Right lobe of liver (tissue), 6 donors: Measurements from ENCODE around the gene CARD16. TPM values are rescaled to one million over a fixed set of nuclear protein-coding genes. Genes with fewer than 3 reads are reported as not detected.
"Not testable (repeated sequence)": the region's sequence is repeated elsewhere in the genome, so short reads cannot be mapped to it uniquely, and the experiment has no call there.

Experiments used
- ATAC-seq, 4 donors: fragments of 200-7000 bp; cut with Tn5 transposase; one replicate each; pipeline ENCODE4 v1.9.1; 2020; ENCODE audit warnings: mild to moderate bottlenecking in 4 of 4, moderate library complexity in 4 of 4
- DNase-seq, 3 donors: peaks; one replicate each; pipeline ENCODE4 v3.0.0-alpha.2; 2020
- H3K27ac ChIP-seq, 3 donors: fragments of 200-600 bp; one replicate each; pipeline ENCODE4 v1.8.0; 2022
- H3K27me3 ChIP-seq, 2 donors: fragments of 200-600 bp; one replicate each; pipeline ENCODE4 v1.8.0; 2022
- H3K36me3 ChIP-seq, 4 donors: fragments of 200-600 bp; sonication (generic) in 1 of 4; one replicate each; pipeline versions ENCODE4 v1.5.1 to v1.8.0; 2017 to 2022; ENCODE audit warnings: control low read depth in 1 of 4
- H3K4me1 ChIP-seq, 4 donors: fragments of 200-600 bp; sonication (generic) in 1 of 4; one replicate each; pipeline versions ENCODE4 v1.5.1 to v1.8.0; 2017 to 2022; ENCODE audit warnings: control low read depth in 1 of 4
- H3K4me3 ChIP-seq, 3 donors: fragments of 200-600 bp; one replicate each; pipeline ENCODE4 v1.8.0; 2022
- H3K9me3 ChIP-seq, 4 donors: fragments of 200-600 bp; sonication (generic) in 1 of 4; one replicate each; pipeline versions ENCODE4 v1.5.1 to v1.8.0; 2017 to 2022; ENCODE audit warnings: control low read depth in 1 of 4
- POLR2A ChIP-seq: fragments of 450-650 bp; IDR thresholded peaks from one replicate; pipeline ENCODE4 v1.6.1; 2017; ENCODE audit warnings: antibody characterized with exemption, mild to moderate bottlenecking
- WGBS: methylation state at CpG from one replicate; pipeline ENCODE4 v1.1.6; 2018; ENCODE audit warnings: low coverage, low lambda C conversion rate; ENCODE audit not compliant: insufficient coverage; ENCODE audit errors: missing lambda C conversion rate; 5-methylcytosine and 5-hydroxymethylcytosine counted together
- intact Hi-C, 2 donors: fragments of 100-400 bp; cut with DNase I; formaldehyde crosslinking; loops; one replicate each; pipeline versions ENCODE4 v1.11.2 to v1.14.1; 2022
- total RNA-seq, 6 experiments: library from RNA; depleted of rRNA in 2 of 6; stranded (reverse); fragments of >200 nt in 2 of 6; fragmentation: NEBNext Ultra II Directional in 3 of 6; extraction: Animal tissue kit (Norgen Biotek cat#: 25700) in 3 of 6; gene quantifications; one replicate each; pipeline versions ENCODE4 v1.1.0 to v1.2.4, GENCODE V29; 2016 to 2023
- TF ChIP-seq, protein P1 (sequence below), 4 donors: fragments of 200-600 bp in 3 of 4; fragments of 450-650 bp in 1 of 4; IDR thresholded peaks; one replicate each; pipeline versions ENCODE4 v1.5.1 to v1.8.0; 2016 to 2022; ENCODE audit warnings: antibody characterized with exemption in 4 of 4, mild to moderate bottlenecking in 2 of 4
- donor health status: DM: no; HTN: yes; CAD: no.
- donor health status: DM: no; HTN: no; CAD: no.
- donor health status: DM: no; HTN: no; CAD: no.
- donor health status: DM: no; HTN: yes; CAD: no.
- donor health status: DM: no; HTN: yes; CAD: no.

CARD16 gene
- total RNA-seq, 6 experiments from 2014 or later, result 1.8 to 12.8 (median 7.1) TPM

DNA sequence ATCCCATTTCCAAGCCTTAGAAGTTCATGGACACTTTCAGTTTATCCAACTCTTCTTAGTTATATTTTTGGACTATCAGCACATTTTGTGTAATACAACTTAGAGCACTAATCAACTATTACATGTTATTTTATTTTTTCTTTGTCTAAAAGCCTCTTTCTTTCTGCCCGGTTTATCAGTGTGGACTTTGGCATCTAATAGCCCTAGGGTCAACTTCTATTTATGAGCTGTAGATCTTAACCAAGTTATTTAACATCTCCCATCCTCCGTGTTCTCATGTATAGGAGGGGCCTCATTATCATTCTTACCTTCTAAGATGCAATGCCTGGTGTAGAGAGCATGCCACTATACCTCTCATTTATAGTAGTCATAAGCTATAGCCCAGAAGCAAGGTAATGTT is 4.4 kb downstream of the CARD16 start:
- H3K36me3 ChIP-seq, result no peaks in the 10 kb centered on the region
- H3K27ac ChIP-seq, result no peak overlapping the region
- DNase-seq (no peak), ATAC-seq (no peak)
- H3K4me3 ChIP-seq, result no peak overlapping the region
- intact Hi-C loops, result no loop called here
- H3K4me1 ChIP-seq, result peaks cover 0 to under 1% (median 0%) of the 10 kb centered on the region in 4 donors
- H3K27me3 ChIP-seq, result no peaks in the 10 kb centered on the region
- WGBS, result 48% methylated on average over 2 of the region's 2 CpGs
- H3K9me3 ChIP-seq, result no peaks in the 10 kb centered on the region
- no peak for TF ChIP-seq POLR2A
- TF ChIP-seq, protein P1, sequence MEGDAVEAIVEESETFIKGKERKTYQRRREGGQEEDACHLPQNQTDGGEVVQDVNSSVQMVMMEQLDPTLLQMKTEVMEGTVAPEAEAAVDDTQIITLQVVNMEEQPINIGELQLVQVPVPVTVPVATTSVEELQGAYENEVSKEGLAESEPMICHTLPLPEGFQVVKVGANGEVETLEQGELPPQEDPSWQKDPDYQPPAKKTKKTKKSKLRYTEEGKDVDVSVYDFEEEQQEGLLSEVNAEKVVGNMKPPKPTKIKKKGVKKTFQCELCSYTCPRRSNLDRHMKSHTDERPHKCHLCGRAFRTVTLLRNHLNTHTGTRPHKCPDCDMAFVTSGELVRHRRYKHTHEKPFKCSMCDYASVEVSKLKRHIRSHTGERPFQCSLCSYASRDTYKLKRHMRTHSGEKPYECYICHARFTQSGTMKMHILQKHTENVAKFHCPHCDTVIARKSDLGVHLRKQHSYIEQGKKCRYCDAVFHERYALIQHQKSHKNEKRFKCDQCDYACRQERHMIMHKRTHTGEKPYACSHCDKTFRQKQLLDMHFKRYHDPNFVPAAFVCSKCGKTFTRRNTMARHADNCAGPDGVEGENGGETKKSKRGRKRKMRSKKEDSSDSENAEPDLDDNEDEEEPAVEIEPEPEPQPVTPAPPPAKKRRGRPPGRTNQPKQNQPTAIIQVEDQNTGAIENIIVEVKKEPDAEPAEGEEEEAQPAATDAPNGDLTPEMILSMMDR (IDR thresholded peaks at IDR 0.05), result no peak

DNA sequence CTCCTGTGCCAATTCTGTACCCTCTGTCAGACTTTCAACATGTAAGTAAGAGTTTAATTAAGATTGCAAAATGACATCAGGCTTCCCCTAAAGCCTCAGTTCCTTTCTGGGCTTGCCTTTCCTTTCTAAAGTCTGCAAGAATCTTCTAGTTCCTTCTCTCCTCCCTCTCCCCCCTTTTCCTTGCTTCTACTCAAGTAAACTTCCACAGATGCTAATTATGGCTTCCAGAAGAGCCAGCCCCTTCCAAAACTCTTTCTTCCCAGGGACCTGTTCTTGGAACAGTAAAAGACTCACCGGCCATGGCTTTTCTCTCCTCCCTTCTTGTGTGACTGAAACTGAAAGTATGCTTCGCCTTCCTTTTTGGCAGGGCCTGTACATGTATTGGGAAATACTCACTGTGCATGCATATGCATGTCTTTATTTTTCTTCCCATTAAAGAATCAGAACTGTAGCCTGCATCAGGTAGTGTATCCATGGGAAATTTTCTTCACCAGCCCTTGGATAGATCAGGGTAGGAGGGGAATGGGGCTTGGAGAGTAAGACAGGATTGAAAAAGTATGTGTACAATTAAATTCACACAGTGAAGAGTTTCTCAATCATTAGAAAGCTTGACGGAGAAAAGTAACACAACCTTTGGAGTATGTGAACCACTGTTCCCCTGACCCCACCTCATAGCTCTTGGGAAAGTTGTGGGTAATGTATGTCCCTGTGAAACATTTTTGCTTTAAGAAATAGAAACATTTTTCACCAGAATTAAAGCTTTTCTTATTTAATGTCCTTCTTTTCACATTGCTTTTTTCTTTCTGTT is 10.1 kb downstream of the CARD16 start, which contains the start of gene CASP1:
CASP1 (minus strand) TSS at position 332 of the 808 bp plus-strand sequence; CDS start at position 301, 31 bp downstream.
- 5% methylated on average over 3 of the region's 3 CpGs for WGBS
- no peaks in the 10 kb centered on the region for H3K9me3 ChIP-seq
- H3K4me3 ChIP-seq, result peak within 1 kb of the TSS; percentile 33 to 56 (median 50)
- H3K27me3 ChIP-seq, result no peaks in the 10 kb centered on the region
- intact Hi-C loops, result no loop called here
- peak in 1 of 3 donors; percentile 67 for DNase-seq
- peaks cover 0 to 11% (median 0%) of the 10 kb centered on the region in 4 donors for H3K36me3 ChIP-seq
- peak; percentile 92 to 95 (median 92) for ATAC-seq
- peak within 1 kb of the TSS; percentile 53 to 83 (median 79) for H3K27ac ChIP-seq
- peak; percentile 36 for TF ChIP-seq POLR2A
- TF ChIP-seq, protein P1 (IDR thresholded peaks at IDR 0.05), result no peak
- H3K4me1 ChIP-seq, result peaks cover 0 to 13% (median 2%) of the 10 kb centered on the region in 4 donors

DNA sequence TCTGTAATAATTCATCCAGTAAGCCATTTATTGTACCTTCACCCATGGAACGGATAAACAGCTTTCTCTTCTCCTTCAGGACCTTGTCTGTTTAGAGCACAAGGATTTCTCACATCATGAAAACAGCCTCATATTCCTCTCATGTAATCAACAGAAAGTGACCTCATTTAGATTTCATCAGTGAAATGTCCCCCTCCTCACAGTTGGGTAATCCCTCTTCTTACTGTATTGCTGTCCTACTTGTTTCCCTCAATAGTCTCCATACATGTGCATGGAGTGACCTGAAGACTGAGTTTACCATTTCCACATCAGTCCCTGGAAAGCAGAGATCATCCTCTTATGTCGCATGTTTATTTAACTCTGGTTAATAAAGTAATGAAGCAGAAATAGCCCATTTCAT is 10.7 kb downstream of the CARD16 start:
- peak overlapping the region; percentile 33 to 56 (median 50) for H3K4me3 ChIP-seq

DNA sequence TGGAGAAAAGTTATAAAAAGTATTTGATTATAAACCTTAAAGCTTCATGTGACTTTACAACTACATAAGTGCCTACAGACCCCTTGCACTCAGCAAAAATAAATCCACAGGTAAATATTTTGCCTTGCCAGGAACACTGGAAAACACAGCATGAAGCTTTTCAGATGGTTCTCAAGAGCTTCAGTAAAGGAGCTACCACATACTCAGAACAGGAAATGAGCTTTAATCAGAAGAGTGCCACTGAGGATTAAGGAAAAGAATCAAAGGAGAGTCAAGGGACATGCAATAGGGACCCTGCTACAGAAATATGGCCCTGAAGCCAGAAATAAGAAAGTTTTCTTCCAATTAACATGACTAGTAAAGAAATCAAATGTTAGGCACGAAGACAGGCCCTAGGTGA is 11.4 kb downstream of the CARD16 start:
- peak overlapping the region in 2 of 3 donors; percentile 53 to 83 for H3K27ac ChIP-seq
- no peaks in the 10 kb centered on the region for H3K27me3 ChIP-seq
- WGBS, result 63% methylated on average over 1 of the region's 1 CpG
- H3K36me3 ChIP-seq, result peaks cover 0 to 18% (median 0%) of the 10 kb centered on the region in 4 donors
- peak overlapping the region in 2 of 3 donors; percentile 50 to 56 for H3K4me3 ChIP-seq
- ATAC-seq, result no peak
- TF ChIP-seq POLR2A, result no peak
- TF ChIP-seq, protein P1 (IDR thresholded peaks at IDR 0.05), result no peak
- H3K9me3 ChIP-seq, result no peaks in the 10 kb centered on the region
- intact Hi-C loops, result no loop called here
- H3K4me1 ChIP-seq, result peaks cover 0 to 13% (median 2%) of the 10 kb centered on the region in 4 donors
- DNase-seq, result no peak

More for the DNA sequence above, 10.7 kb downstream of the CARD16 start:
- peak in 3 of 4 donors; percentile 39 to 59 (median 47) for ATAC-seq
- H3K36me3 ChIP-seq, result peaks cover 0 to 12% (median 0%) of the 10 kb centered on the region in 4 donors
- H3K27me3 ChIP-seq, H3K9me3 ChIP-seq, intact Hi-C loops, DNase-seq: not testable (repeated sequence)
- peaks cover 0 to 13% (median 2%) of the 10 kb centered on the region in 4 donors for H3K4me1 ChIP-seq
- H3K27ac ChIP-seq, result peak overlapping the region; percentile 53 to 83 (median 79)
- 31% methylated on average over 2 of the region's 2 CpGs for WGBS

DNA sequence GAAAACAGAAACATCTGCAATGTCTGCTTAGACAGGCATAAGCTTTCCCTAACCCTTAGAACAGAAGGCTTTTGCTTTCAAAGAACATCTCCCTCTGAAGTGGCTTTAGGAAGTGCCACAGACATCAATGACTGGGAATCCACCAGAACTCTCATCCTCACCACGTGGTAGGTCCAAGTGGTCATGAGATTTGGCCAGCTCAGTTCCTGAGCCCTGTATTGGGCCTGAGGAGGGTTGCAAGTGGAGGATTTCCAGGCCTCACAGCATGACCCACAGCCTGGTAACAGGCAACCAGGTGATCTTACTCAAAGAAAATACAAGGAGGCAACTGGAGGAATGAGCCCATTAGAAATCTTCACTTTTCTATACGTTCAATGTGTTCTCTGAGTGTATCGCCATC is 11.8 kb downstream of the CARD16 start:
- peak in 3 of 4 donors; percentile 7 to 18 (median 10) for ATAC-seq

More for the DNA sequence above, 11.8 kb downstream of the CARD16 start:
- Histone ChIP-seq H3K27me3 (no peaks in the 10 kb centered on the region), H3K36me3 (peaks cover 0 to 20% (median 0%) of the 10 kb centered on the region in 4 donors), H3K9me3 (no peaks in the 10 kb centered on the region), H3K4me3 (peak overlapping the region in 1 of 3 donors; percentile 56), H3K4me1 (peaks cover 0 to 13% (median 2%) of the 10 kb centered on the region in 4 donors), H3K27ac (peak overlapping the region in 1 of 3 donors; percentile 53)
- no peak for TF ChIP-seq POLR2A
- intact Hi-C loops, result no loop called here
- no peak for DNase-seq
- 66% methylated on average over 3 of the region's 3 CpGs for WGBS
